ENCODE results near the gene MOCOS.
"Not testable (repeated sequence)": the region's sequence is repeated elsewhere in the genome, so short reads cannot be mapped to it uniquely, and the experiment has no call there.

The MOCOS gene

DNA sequence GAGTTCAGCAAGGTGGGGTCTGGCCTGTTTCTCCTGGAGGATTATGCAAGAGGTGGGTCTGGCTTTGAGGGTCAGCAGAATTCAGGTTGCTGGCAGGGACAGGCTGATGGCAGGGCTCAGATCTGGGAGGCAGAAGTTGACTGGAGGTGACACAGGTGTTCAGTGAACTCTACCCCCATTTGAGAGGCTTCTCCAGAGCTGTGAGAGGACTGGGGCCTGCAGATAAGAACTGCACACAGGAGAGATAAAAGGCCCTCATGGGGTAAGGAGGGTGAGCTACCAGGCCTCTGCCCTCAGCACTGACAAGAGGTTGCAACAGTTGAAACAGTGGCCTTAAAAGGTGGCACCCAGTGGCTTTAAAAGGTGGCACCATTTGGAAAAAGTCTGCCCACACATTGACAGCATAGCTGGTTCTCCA, 13.1 kb downstream of the MOCOS start:
- DNase-seq (ENCODE audit: low spot score) = no peak

- DNase-seq (ENCODE audit: low spot score) = no peak
These were observed 14.5 kb downstream of the MOCOS start for GRCh38 chr18:36201765-36202164.

- DNase-seq (ENCODE audit: low spot score) = no peak
These were observed 16.1 kb downstream of the MOCOS start for GRCh38 chr18:36203360-36203895.

GRCh38 chr18:36205166-36205565, 17.9 kb downstream of the MOCOS start:
- no peak for DNase-seq (ENCODE audit: low spot score)

DNA sequence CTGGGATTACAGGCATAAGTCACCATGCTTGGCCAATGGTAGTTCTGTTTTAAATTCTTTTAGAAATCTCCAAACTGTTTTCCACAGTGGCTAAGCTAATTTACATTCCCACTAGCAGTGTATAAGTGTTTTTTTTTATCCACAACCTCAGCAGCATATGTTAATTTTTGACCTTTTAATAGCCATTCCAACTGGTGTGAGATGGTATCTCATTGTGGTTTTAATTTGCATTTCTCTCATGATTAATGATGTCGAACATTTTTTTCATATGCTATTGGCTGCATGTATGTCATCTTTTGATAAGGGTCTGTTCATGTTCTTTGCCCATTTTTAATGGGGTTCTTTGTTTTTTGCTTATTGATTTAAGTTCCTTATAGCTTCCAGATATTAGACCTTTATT, 20.0 kb downstream of the MOCOS start:
- DNase-seq (ENCODE audit: low spot score) = no peak

- DNase-seq (ENCODE audit: low spot score) = not testable (repeated sequence)
These were observed 20.7 kb downstream of the MOCOS start for GRCh38 chr18:36207969-36208368.

GRCh38 chr18:36211612-36212065, 24.3 kb downstream of the MOCOS start:
- DNase-seq (ENCODE audit: low spot score) = no peak

DNA sequence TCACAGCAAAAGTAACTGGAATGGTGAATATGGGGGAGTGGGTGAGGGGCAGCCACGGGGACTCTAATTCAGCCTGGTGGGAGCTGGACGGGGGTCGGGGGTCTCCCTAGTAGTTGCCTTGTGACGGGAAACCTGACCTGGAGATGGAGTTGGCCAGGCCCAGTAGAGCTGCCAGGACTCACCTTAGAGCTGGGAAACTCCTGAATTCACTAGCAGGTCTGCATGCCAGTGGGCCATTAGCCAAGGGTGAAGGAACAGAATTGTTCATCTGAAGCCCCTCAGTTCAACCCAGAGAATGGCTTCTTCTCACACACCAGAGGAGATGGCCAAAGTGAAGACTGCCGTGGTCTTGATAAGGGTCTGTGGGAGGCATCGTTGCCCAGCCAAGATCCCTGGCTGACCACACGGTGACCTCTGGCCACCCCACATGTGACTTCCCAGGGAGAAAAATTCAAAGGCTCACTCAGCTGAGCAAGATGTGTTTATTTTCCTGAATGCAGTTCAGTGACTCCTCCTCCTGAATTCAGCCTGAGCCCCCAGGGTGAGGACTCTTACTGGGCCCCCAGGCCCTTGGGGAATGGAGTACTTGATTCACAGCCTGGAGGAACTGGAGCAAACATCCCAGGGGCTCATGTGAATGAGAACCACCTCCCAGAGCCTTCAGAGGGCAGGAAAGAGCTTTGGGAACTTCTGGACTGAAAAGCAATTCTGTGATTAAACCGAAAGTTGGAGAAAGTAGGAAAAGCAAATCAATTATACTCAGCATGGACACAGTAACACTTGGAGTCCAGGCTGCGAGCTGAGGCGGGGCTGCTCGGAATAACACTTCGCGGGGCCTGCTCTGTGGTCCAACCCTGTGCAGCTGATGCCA, 25.2 kb downstream of the MOCOS start:
- no peak for DNase-seq (ENCODE audit: low spot score)

GRCh38 chr18:36214811-36215210, 27.5 kb downstream of the MOCOS start:
- no peak for DNase-seq (ENCODE audit: low spot score)

DNA sequence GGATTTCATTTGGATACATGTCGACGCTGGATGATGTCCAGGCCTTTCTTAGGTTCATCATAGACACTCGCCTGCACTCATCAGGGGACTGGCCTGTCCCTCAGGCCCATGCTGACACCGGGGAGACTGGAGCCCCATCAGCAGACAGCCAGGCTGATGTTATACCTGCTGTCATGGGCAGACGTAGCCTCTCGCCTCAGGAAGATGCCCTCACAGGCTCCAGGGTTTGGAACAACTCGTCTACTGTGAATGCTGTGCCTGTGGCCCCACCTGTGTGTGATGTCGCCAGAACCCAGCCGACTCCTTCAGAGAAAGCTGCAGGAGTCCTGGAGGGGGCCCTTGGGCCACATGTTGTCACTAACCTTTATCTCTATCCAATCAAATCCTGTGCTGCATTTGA, 28.3 kb downstream of the MOCOS start:
- no peak for DNase-seq (ENCODE audit: low spot score)

- no peak for DNase-seq (ENCODE audit: low spot score)
These were observed 30.1 kb downstream of the MOCOS start for GRCh38 chr18:36217348-36217747.

- no peak for DNase-seq (ENCODE audit: low spot score)
These were observed 41.9 kb downstream of the MOCOS start for GRCh38 chr18:36229188-36229587.

DNA sequence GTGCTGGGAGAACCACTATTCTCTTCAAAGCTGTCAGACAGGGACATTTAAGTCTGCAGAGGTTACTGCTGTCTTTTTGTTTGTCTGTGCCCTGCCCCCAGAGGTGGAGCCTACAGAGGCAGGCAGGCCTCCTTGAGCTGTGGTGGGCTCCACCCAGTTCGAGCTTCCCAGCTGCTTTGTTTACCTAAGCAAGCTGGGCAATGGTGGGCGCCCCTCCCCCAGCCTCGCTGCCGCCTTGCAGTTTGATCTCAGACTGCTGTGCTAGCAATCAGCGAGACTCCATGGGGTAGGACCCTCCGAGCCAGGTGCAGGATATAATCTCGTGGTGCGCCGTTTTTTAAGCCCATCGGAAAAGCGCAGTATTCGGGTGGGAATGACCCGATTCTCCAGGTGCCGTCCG, 53.2 kb downstream of the MOCOS start:
- DNase-seq (ENCODE audit: low spot score) = not testable (repeated sequence)

DNA sequence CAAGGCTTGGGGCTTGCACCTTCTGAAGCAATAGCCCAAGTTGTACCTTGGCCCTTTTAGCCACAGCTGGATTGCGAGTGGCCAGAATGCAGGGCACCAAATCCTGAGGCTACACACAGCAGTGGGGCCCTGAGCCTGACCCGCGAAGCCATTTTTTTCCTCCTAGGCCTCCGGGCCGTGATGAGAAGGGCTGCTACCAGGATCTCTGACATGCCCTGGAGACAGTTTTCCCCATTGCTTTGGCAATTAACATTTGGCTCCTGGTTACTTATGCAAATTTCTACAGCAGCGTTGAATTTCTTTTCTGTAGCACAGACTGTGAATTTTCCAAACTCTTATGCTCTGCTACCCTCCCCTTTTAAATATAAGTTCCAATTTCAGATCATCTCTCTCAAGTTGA, 54.5 kb downstream of the MOCOS start:
- no peak for DNase-seq (ENCODE audit: low spot score)

DNA sequence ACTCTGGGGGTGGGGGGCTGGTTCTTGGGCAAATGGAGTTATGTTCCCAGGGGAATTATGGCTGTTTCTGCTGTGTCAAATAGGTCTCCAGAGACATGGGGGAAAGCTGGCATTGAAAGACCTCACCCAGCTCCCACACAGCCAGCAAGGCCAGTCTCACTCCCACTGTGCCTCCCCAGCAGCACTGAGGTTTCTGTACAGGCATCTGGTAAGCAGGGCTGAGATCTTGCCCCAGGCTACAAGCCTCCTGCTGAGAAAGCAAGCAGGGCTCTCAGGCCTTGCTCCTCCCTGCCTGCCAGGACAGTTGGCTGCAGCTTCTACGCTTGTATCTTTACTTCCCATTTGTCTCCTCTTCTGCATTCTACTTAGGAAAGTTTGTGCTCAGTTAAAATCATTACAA, 59.7 kb downstream of the MOCOS start:
- DNase-seq (ENCODE audit: low spot score) = no peak

DNA sequence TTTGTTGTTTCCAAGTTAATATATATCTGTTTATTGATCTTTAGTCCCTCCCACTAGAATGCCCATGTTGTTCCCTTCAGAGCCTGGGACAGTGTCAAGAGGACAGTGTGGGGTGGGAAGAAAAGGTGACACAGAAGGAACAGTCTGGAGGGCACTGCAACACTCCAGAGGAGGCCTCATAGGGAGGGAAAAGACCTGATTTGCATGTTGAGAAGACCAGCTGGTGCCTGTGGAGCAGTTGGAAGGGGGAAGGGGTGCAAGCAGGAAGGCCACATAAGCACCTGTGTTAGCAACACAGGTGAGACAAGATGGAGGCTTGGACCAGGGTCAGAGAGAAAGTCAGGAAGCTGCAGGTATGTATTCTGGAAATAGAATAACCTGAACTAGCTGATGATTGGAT, 62.1 kb downstream of the MOCOS start:
- DNase-seq (ENCODE audit: low spot score) = no peak

DNA sequence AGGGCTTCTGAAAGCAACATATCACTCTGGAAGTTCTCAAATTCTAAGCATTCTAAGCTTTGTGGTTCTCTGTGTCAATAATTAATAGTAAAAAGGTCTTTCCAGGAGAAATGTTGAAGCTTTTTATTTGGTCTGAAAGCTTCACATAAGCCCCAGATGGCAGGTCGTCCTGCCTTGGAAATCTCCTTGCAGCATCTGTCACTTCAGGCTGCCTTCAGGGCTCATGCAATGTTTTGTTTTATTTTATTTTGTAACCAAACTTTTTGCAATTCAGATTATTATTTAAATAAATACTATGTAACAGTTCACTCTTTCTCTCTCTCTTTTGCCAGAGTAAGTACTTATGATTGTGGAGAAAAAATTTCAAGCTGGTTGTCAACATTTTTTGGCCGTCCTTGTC, 63.5 kb downstream of the MOCOS start:
- DNase-seq (ENCODE audit: low spot score) = no peak

DNA sequence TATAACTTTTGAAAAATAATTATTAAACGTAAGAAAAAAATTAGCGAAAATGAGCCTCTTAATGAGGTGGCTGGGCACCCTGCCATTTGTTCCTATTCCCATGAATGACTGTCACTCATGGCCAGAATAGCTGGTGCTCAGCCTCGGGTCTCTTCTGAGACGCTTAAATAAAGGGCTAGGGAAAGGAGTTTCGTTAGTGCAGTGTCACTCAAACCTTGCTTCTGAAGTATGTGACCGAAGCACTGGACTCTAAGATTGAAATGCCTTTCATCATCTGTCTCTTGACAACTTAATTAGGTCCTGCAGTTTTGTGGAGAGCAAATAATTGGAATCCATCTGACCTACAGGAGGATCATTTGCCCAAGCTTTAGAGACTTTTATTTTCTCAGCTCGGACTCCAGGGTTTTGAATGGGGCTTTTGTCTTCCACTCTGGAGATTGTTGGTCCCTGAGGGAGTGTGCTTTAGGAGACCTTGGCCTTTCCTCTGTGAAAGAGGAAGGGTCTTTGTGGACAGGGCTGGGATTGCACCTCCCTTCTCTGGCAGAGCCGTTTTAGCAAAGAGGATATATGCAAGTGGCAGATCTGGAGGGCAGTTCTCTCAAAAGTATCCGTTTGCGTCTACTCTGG, 67.9 kb downstream of the MOCOS start:
- no peak for DNase-seq (ENCODE audit: low spot score)

GRCh38 chr18:36256094-36256493, 68.8 kb downstream of the MOCOS start:
- DNase-seq (ENCODE audit: low spot score) = no peak

DNA sequence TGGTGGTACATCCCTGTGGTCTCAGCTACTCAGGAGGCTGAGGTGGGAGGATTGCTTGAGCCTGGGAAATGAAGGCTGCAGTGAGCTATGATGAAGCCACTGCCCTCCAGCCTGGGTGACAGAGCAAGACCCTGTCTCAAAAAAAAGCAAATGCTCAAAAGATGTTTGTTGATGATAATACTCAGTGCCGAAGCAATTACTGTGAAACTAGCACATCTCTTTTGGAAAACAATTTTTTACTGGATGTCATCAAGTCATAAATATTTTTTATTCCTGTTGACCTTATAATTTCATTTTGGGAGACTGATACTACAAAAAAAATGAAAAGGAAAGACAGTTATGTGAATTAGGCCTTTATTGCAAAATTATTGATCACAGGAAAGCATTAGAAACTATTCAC, 75.7 kb downstream of the MOCOS start:
- no peak for DNase-seq (ENCODE audit: low spot score)

- no peak for DNase-seq (ENCODE audit: low spot score)
These were observed 77.0 kb downstream of the MOCOS start for GRCh38 chr18:36264283-36264682.

- no peak for DNase-seq (ENCODE audit: low spot score)
These were observed 77.7 kb downstream of the MOCOS start for GRCh38 chr18:36265015-36265414.

DNA sequence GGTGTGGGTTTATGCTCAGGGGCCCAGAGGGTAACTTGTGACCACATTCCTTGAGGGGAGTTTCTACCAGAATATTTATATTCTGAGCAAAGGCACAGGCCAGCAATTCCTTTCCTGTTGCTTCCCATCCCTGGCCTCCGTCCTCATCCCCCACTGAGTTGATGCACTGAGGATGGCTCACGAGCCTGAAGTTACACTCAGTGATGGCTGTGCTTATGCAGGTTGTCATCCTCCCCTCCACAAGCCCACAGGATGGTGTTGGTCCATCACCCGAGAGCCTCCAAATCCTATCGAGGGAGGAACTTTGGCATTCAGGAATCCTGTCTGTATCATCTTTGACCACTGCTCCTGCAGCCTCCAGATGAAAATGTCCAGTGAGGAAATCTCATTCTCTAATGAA, 81.9 kb downstream of the MOCOS start:
- no peak for DNase-seq (ENCODE audit: low spot score)
